ENCODE data around the gene TATDN2.
"Not testable (repeated sequence)": the region's sequence is repeated elsewhere in the genome, so short reads cannot be mapped to it uniquely, and the experiment has no call there.

TATDN2 gene

GRCh38 chr3:10272476-10272875 lies 24.2 kb downstream of the TATDN2 start:
- not testable (repeated sequence) for DNase-seq

GRCh38 chr3:10272977-10273376 lies 24.7 kb downstream of the TATDN2 start:
- DNase-seq, result no peak

- DNase-seq, result no peak
These were observed 25.5 kb downstream of the TATDN2 start for GRCh38 chr3:10273702-10274305.

- no peak for DNase-seq
These were observed 26.3 kb downstream of the TATDN2 start for GRCh38 chr3:10274601-10275000.

- no peak for DNase-seq
These were observed 28.9 kb downstream of the TATDN2 start for GRCh38 chr3:10277115-10277625.

GRCh38 chr3:10278501-10278900 lies 30.2 kb downstream of the TATDN2 start:
- no peak for DNase-seq

GRCh38 chr3:10279384-10280176 lies 31.3 kb downstream of the TATDN2 start:
- no peak for DNase-seq

GRCh38 chr3:10280177-10280529 lies 31.9 kb downstream of the TATDN2 start:
- DNase-seq, result no peak

GRCh38 chr3:10280571-10280970 lies 32.3 kb downstream of the TATDN2 start:
- no peak for DNase-seq

- DNase-seq, result no peak
These were observed 33.7 kb downstream of the TATDN2 start for GRCh38 chr3:10281951-10282350.

GRCh38 chr3:10283638-10284037 lies 35.4 kb downstream of the TATDN2 start:
- no peak for DNase-seq

GRCh38 chr3:10284496-10284895 lies 36.2 kb downstream of the TATDN2 start:
- DNase-seq, result peak; percentile 74

- no peak for DNase-seq
These were observed 37.2 kb downstream of the TATDN2 start for GRCh38 chr3:10285272-10286132.

GRCh38 chr3:10286133-10286524 lies 37.9 kb downstream of the TATDN2 start:
- DNase-seq, result no peak

- DNase-seq, result peak; percentile 66
These were observed 38.5 kb downstream of the TATDN2 start for GRCh38 chr3:10286596-10287295.

GRCh38 chr3:10287936-10288574 lies 39.8 kb downstream of the TATDN2 start:
- no peak for DNase-seq

GRCh38 chr3:10288575-10288960 lies 40.3 kb downstream of the TATDN2 start:
- no peak for DNase-seq

GRCh38 chr3:10289077-10289476 lies 40.8 kb downstream of the TATDN2 start:
- no peak for DNase-seq

GRCh38 chr3:10289787-10290355 lies 41.6 kb downstream of the TATDN2 start:
- no peak for DNase-seq

- no peak for DNase-seq
These were observed 42.4 kb downstream of the TATDN2 start for GRCh38 chr3:10290481-10291176.

GRCh38 chr3:10291641-10292040 lies 43.4 kb downstream of the TATDN2 start:
- DNase-seq, result no peak

Measured in CD4-positive, alpha-beta T cell treated with Interleukin-4 for 4 hours (primary cell).